ENCODE data around the gene FABP7. TPM values are rescaled to one million over a fixed set of nuclear protein-coding genes. Genes with fewer than 3 reads are reported as not detected.

Gene FABP7
- total and polyA plus RNA-seq, 2 donors (not counting 1 experiment from before 2014, with no cell fraction given) = not detected

GRCh38 chr6:122749451-122750050 lies 30.0 kb upstream of the FABP7 start:
- no peaks in the 10 kb centered on the region for H4K20me1 ChIP-seq (ENCODE audit: control insufficient read depth, insufficient read depth, low read length, poor library complexity, severe bottlenecking)
- no peak overlapping the region for H3K9ac ChIP-seq (ENCODE audit: low read length)
- no peaks in the 10 kb centered on the region for H3K27me3 ChIP-seq (replicated peaks in 1 of 4; ENCODE audit: control extremely low read depth in 1 of 4, control insufficient read depth in 3 of 4, insufficient read depth in 4 of 4, low read length in 3 of 4)
- Mint-ChIP-seq H3K27me3 (no peaks in the 10 kb centered on the region), H3K27ac (no peak overlapping the region), H3K4me3 (no peak overlapping the region), H3K9me3 (ENCODE audit: insufficient read depth) (peaks cover 3% of the 10 kb centered on the region), H3K4me1 (peaks cover 48% of the 10 kb centered on the region)
- no peaks in the 10 kb centered on the region for H3K79me2 ChIP-seq (ENCODE audit: control insufficient read depth, insufficient read depth, low read length)
- ATAC-seq (ENCODE audit: low read depth) = no peak
- H3K36me3 ChIP-seq (replicated peaks in 1 of 2; ENCODE audit: control extremely low read depth in 1 of 2, control insufficient read depth in 1 of 2, extremely low read depth in 1 of 2, insufficient read depth in 2 of 2, low read length in 1 of 2) = no peaks in the 10 kb centered on the region
- WGBS (ENCODE audit: insufficient coverage) = no CpG with 5 or more reads among the region's 4 CpGs
- H3K9me3 ChIP-seq (ENCODE audit: control extremely low read depth in 1 of 3, control insufficient read depth in 2 of 3, insufficient read depth in 1 of 3, low read length in 2 of 3) = peaks cover 0 to 9% (median 0%) of the 10 kb centered on the region in 3 donors
- H3K27ac ChIP-seq (ENCODE audit: low read length in 2 of 2) = no peak overlapping the region
- H2AFZ ChIP-seq (ENCODE audit: insufficient read depth, low read depth, low read length, poor library complexity, severe bottlenecking) = no peak overlapping the region
- H3K4me1 ChIP-seq (ENCODE audit: control insufficient read depth in 2 of 2, insufficient read depth in 2 of 2, low read length in 2 of 2) = peaks cover 7 to 17% of the 10 kb centered on the region in 2 donors
- H3K4me2 ChIP-seq (replicated peaks; ENCODE audit: low read depth, low read length, poor library complexity, severe bottlenecking) = no peak overlapping the region
- POLR2A ChIA-PET = interaction anchor here (1.7 kb wide), 1 partner anchor 40 kb away, joined by 3 read pairs; the partner anchor contains the start of gene SMPDL3A
- intact Hi-C loops (cut with micrococcal nuclease) = loop anchor here (2.0 kb wide), 1 partner anchor 39 kb away; the partner anchor contains the start of gene SMPDL3A
- CTCF ChIA-PET = interaction anchor here (1.1 to 1.3 kb wide), 2 partner anchors 19 to 89 kb away, joined by 4 to 5 read pairs; no protein-coding TSS in a partner anchor
- H3K4me3 ChIP-seq (ENCODE audit: control extremely low read depth in 1 of 5, extremely low read depth in 1 of 5, insufficient read depth in 1 of 5, low read depth in 2 of 5, low read length in 4 of 5) = no peak overlapping the region
- no peak for DNase-seq
- TF ChIP-seq, protein P1, sequence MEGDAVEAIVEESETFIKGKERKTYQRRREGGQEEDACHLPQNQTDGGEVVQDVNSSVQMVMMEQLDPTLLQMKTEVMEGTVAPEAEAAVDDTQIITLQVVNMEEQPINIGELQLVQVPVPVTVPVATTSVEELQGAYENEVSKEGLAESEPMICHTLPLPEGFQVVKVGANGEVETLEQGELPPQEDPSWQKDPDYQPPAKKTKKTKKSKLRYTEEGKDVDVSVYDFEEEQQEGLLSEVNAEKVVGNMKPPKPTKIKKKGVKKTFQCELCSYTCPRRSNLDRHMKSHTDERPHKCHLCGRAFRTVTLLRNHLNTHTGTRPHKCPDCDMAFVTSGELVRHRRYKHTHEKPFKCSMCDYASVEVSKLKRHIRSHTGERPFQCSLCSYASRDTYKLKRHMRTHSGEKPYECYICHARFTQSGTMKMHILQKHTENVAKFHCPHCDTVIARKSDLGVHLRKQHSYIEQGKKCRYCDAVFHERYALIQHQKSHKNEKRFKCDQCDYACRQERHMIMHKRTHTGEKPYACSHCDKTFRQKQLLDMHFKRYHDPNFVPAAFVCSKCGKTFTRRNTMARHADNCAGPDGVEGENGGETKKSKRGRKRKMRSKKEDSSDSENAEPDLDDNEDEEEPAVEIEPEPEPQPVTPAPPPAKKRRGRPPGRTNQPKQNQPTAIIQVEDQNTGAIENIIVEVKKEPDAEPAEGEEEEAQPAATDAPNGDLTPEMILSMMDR (IDR thresholded peaks at IDR 0.05) = no peak
- TF ChIP-seq EZH2 (IDR thresholded peaks at IDR 0.05; ENCODE audit: borderline replicate concordance, insufficient read depth, low read depth, low read length, poor library complexity, severe bottlenecking) = no peak

DNA sequence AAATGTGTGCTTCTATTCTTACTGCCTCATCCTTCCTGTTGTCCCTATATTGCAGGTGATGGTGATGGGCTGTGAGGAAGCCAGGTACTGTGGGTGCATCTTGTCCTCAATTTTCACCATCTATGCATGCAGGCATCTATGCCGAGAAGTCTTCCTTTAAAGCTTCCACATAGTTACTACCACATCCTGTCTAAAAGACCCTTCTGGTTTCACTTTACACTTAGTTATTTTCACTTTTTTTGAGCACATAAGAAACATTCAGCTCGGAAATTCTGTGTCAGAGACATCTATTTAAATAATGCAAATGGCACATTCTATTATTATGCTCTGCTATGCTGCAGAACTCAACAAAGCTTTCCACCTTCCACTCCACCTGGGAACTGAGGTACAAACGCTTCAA lies 28.2 kb upstream of the FABP7 start:
- peak; percentile 58 for ATAC-seq (ENCODE audit: low read depth)
- Mint-ChIP-seq H3K4me3 (peak overlapping the region; percentile 75), H3K27me3 (no peaks in the 10 kb centered on the region), H3K9me3 (ENCODE audit: insufficient read depth) (peaks cover 3% of the 10 kb centered on the region), H3K4me1 (peaks cover 48% of the 10 kb centered on the region), H3K27ac (peak overlapping the region; percentile 90)
- H3K36me3 ChIP-seq (replicated peaks in 1 of 2; ENCODE audit: control extremely low read depth in 1 of 2, control insufficient read depth in 1 of 2, extremely low read depth in 1 of 2, insufficient read depth in 2 of 2, low read length in 1 of 2) = no peaks in the 10 kb centered on the region
- CTCF ChIA-PET = interaction anchor here (1.2 to 1.5 kb wide), 3 partner anchors 20 to 87 kb away, joined by 3 to 5 read pairs (median 5); partner anchors contain the start of gene SMPDL3A
- no peak for TF ChIP-seq EZH2 (IDR thresholded peaks at IDR 0.05; ENCODE audit: borderline replicate concordance, insufficient read depth, low read depth, low read length, poor library complexity, severe bottlenecking)
- TF ChIP-seq, protein P1 (IDR thresholded peaks at IDR 0.05) = no peak
- peak overlapping the region; percentile 44 for H3K4me2 ChIP-seq (replicated peaks; ENCODE audit: low read depth, low read length, poor library complexity, severe bottlenecking)
- peaks cover 0 to 9% (median 0%) of the 10 kb centered on the region in 3 donors for H3K9me3 ChIP-seq (ENCODE audit: control extremely low read depth in 1 of 3, control insufficient read depth in 2 of 3, insufficient read depth in 1 of 3, low read length in 2 of 3)
- POLR2A ChIA-PET = interaction anchor here (1.7 kb wide), 1 partner anchor 38 kb away, joined by 3 read pairs; the partner anchor contains the start of gene SMPDL3A
- H3K9ac ChIP-seq (ENCODE audit: low read length) = peak overlapping the region; percentile 36
- no peaks in the 10 kb centered on the region for H3K79me2 ChIP-seq (ENCODE audit: control insufficient read depth, insufficient read depth, low read length)
- H3K27me3 ChIP-seq (replicated peaks in 1 of 4; ENCODE audit: control extremely low read depth in 1 of 4, control insufficient read depth in 3 of 4, insufficient read depth in 4 of 4, low read length in 3 of 4) = no peaks in the 10 kb centered on the region
- H2AFZ ChIP-seq (ENCODE audit: insufficient read depth, low read depth, low read length, poor library complexity, severe bottlenecking) = peak overlapping the region; percentile 53
- no peaks in the 10 kb centered on the region for H4K20me1 ChIP-seq (ENCODE audit: control insufficient read depth, insufficient read depth, low read length, poor library complexity, severe bottlenecking)
- no peak overlapping the region for H3K4me3 ChIP-seq (ENCODE audit: control extremely low read depth in 1 of 5, extremely low read depth in 1 of 5, insufficient read depth in 1 of 5, low read depth in 2 of 5, low read length in 4 of 5)
- peak overlapping the region; percentile 40 to 46 for H3K27ac ChIP-seq (ENCODE audit: low read length in 2 of 2)
- H3K4me1 ChIP-seq (ENCODE audit: control insufficient read depth in 2 of 2, insufficient read depth in 2 of 2, low read length in 2 of 2) = peaks cover 7 to 17% of the 10 kb centered on the region in 2 donors
- intact Hi-C loops (cut with micrococcal nuclease) = no loop called here
- 4% methylated on average over 3 of the region's 3 CpGs for WGBS (ENCODE audit: insufficient coverage)
- peak; percentile 20 for DNase-seq
